ENCODE data around the gene AKR1C4.
"Not testable (repeated sequence)": the region's sequence is repeated elsewhere in the genome, so short reads cannot be mapped to it uniquely, and the experiment has no call there.

Gene AKR1C4

GRCh38 chr10:5165738-5166137, 30.9 kb upstream of the AKR1C4 start (continued):
- TF ChIP-seq ZNF518A (tag by site-specific recombination; conservative IDR thresholded peaks at IDR 0.05; ENCODE audit: low read depth) (0 out of 2 replicates have a peak, but pooled peaks have one; percentile 18), SETDB1 (IDR thresholded peaks at IDR 0.05; ENCODE audit: insufficient read length, low read length) (peak; percentile 97), TRIM28 (IDR thresholded peaks at IDR 0.05; ENCODE audit: borderline replicate concordance, low read length) (peak; percentile 98; the same call in 1 of the 2 replicates)

- CTCF ChIA-PET, result interaction anchor here (0.9 to 1.1 kb wide), 2 partner anchors 115 to 354 kb away, joined by 3 to 4 read pairs; no protein-coding TSS in a partner anchor
- H3K4me3 ChIP-seq (ENCODE audit: low read depth, low read length), result no peak overlapping the region
- no peaks in the 10 kb centered on the region for H3K4me1 ChIP-seq (ENCODE audit: control insufficient read depth, insufficient read depth, low read length)
- POLR2A ChIA-PET, result no interaction called here
- no peaks in the 10 kb centered on the region for H3K9me3 ChIP-seq (ENCODE audit: control insufficient read depth, insufficient read depth, low read depth, low read length)
- no peak for TF ChIP-seq ZNF335 (tag by site-specific recombination; conservative IDR thresholded peaks at IDR 0.05)
- no peak for TF ChIP-seq ZBTB6 (tag by site-specific recombination; IDR thresholded peaks at IDR 0.05)
- no peak for TF ChIP-seq ZNF391 (tag by site-specific recombination; IDR thresholded peaks at IDR 0.05; ENCODE audit: borderline replicate concordance, low read depth)
- H3K27ac ChIP-seq (ENCODE audit: extremely low read depth, low read depth, low read length), result no peak overlapping the region
- H3K36me3 ChIP-seq (ENCODE audit: control insufficient read depth in 2 of 2, insufficient read depth in 1 of 2, low read length in 2 of 2), result no peaks in the 10 kb centered on the region
Measured at GRCh38 chr10:5168897-5169420, 27.7 kb upstream of the AKR1C4 start.

- H3K36me3 ChIP-seq (ENCODE audit: control insufficient read depth in 2 of 2, insufficient read depth in 1 of 2, low read length in 2 of 2); H3K9me3 ChIP-seq (ENCODE audit: control insufficient read depth, insufficient read depth, low read depth, low read length); H3K27ac ChIP-seq (ENCODE audit: extremely low read depth, low read depth, low read length); POLR2A ChIA-PET; H3K4me1 ChIP-seq (ENCODE audit: control insufficient read depth, insufficient read depth, low read length); CTCF ChIA-PET; H3K4me3 ChIP-seq (ENCODE audit: low read depth, low read length): not testable (repeated sequence)
Measured at GRCh38 chr10:5175581-5175980, 21.1 kb upstream of the AKR1C4 start.

- H3K36me3 ChIP-seq (ENCODE audit: control insufficient read depth in 2 of 2, insufficient read depth in 1 of 2, low read length in 2 of 2); H3K4me3 ChIP-seq (ENCODE audit: low read depth, low read length); CTCF ChIA-PET; H3K27ac ChIP-seq (ENCODE audit: extremely low read depth, low read depth, low read length); POLR2A ChIA-PET; H3K9me3 ChIP-seq (ENCODE audit: control insufficient read depth, insufficient read depth, low read depth, low read length); H3K4me1 ChIP-seq (ENCODE audit: control insufficient read depth, insufficient read depth, low read length): not testable (repeated sequence)
Measured at GRCh38 chr10:5180503-5180902, 16.1 kb upstream of the AKR1C4 start.

- no peak overlapping the region for H3K4me3 ChIP-seq (ENCODE audit: low read depth, low read length)
- no peak overlapping the region for H3K27ac ChIP-seq (ENCODE audit: extremely low read depth, low read depth, low read length)
- H3K9me3 ChIP-seq (ENCODE audit: control insufficient read depth, insufficient read depth, low read depth, low read length), result no peaks in the 10 kb centered on the region
- CTCF ChIA-PET, result no interaction called here
- POLR2A ChIA-PET, result no interaction called here
- no peaks in the 10 kb centered on the region for H3K4me1 ChIP-seq (ENCODE audit: control insufficient read depth, insufficient read depth, low read length)
- no peaks in the 10 kb centered on the region for H3K36me3 ChIP-seq (ENCODE audit: control insufficient read depth in 2 of 2, insufficient read depth in 1 of 2, low read length in 2 of 2)
- no peak for TF ChIP-seq OVOL3 (tag by site-specific recombination; IDR thresholded peaks at IDR 0.05)
- no peak for TF ChIP-seq REPIN1 (tag by site-specific recombination; IDR thresholded peaks at IDR 0.05; ENCODE audit: low read depth)
- no peak for TF ChIP-seq ZNF350 (tag by site-specific recombination; IDR thresholded peaks at IDR 0.05)
- no peak for TF ChIP-seq MYNN (tag by site-specific recombination; IDR thresholded peaks at IDR 0.05; ENCODE audit: borderline replicate concordance)
- TF ChIP-seq ZNF623 (tag by site-specific recombination; IDR thresholded peaks at IDR 0.05), result no peak
- no peak for TF ChIP-seq ZNF133 (tag by site-specific recombination; IDR thresholded peaks at IDR 0.05)
- TF ChIP-seq REST (tag by site-specific recombination; IDR thresholded peaks at IDR 0.05), result no peak
Measured at GRCh38 chr10:5183923-5184322, 12.7 kb upstream of the AKR1C4 start.
